Thyroid gland (tissue), 4 donors: ENCODE measurements around the gene PANX2. TPM values are rescaled to one million over a fixed set of nuclear protein-coding genes. Genes with fewer than 3 reads are reported as not detected.

Experiments used
- DNase-seq, 2 donors: peaks; one replicate each; pipeline ENCODE4 v3.0.0-alpha.2; 2019
- H3K27ac ChIP-seq, 3 donors: fragments of 200-600 bp; sonication (generic); 1 replicate in 2 of 3; 2 replicates in 1 of 3; pipeline ENCODE4 v1.5.1; 2016 to 2019; ENCODE audit warnings: mild to moderate bottlenecking in 1 of 3, moderate library complexity in 1 of 3
- H3K27me3 ChIP-seq: fragments of 200-600 bp; sonication (generic); one replicate; pipeline ENCODE4 v1.5.1; 2019
- H3K36me3 ChIP-seq, 2 donors: fragments of 200-600 bp; sonication (generic); one replicate each; pipeline ENCODE4 v1.5.1; 2016 to 2019
- H3K4me1 ChIP-seq, 2 donors: fragments of 200-600 bp; sonication (generic); one replicate each; pipeline ENCODE4 v1.5.1; 2017 to 2019
- H3K4me3 ChIP-seq, 3 donors: fragments of 200-600 bp; sonication (generic); replicated peaks in 1 of 3; 1 replicate in 2 of 3; 2 replicates in 1 of 3; pipeline ENCODE4 v1.5.1; 2016; ENCODE audit warnings: mild to moderate bottlenecking in 1 of 3
- H3K9me3 ChIP-seq: fragments of 200-600 bp; sonication (generic); one replicate; pipeline ENCODE4 v1.5.1; 2017
- CTCF ChIP-seq, 6 experiments: fragments of 200-600 bp in 3 of 6; fragments of 450-650 bp in 3 of 6; sonication (generic) in 3 of 6; IDR thresholded peaks; one replicate each; pipeline ENCODE4 v1.5.1; 2016 to 2019; ENCODE audit warnings: antibody characterized with exemption in 6 of 6, mild to moderate bottlenecking in 2 of 6, inconsistent platforms in 1 of 6, moderate library complexity in 1 of 6
- POLR2A ChIP-seq, 2 donors: fragments of 450-650 bp; IDR thresholded peaks; one replicate each; pipeline ENCODE4 v1.6.1; 2017; ENCODE audit warnings: antibody characterized with exemption in 2 of 2, mild to moderate bottlenecking in 2 of 2, moderate library complexity in 1 of 2
- WGBS, 2 donors: methylation state at CpG; one replicate each; pipeline ENCODE4 v1.1.5; 2017; 5-methylcytosine and 5-hydroxymethylcytosine counted together
- intact Hi-C: fragments of 100-400 bp; cut with DNase I; formaldehyde crosslinking; loops from one replicate; pipeline ENCODE4 v1.15.1; 2023
- total RNA-seq, 4 donors: library from RNA; depleted of rRNA; stranded (reverse); fragments of >200 nt; gene quantifications; one replicate each; pipeline ENCODE4 v1.2.3, GENCODE V29; 2016

PANX2 gene
- total RNA-seq, 4 donors from 2014 or later = 9.0 to 12.1 (median 10.9) TPM

GRCh38 chr22:50207383-50208140, 37.0 kb downstream of the PANX2 start:
- 79% methylated on average over 15 of the region's 23 CpGs for WGBS, 2 donors
- H3K4me1 ChIP-seq = peaks cover 2% of the 10 kb centered on the region in 2 donors
- intact Hi-C loops = no loop called here
- TF ChIP-seq CTCF (IDR thresholded peaks at IDR 0.05) (no peak), POLR2A (IDR thresholded peaks at IDR 0.05) (no peak)
- H3K36me3 ChIP-seq = peaks cover 25 to 29% of the 10 kb centered on the region in 2 donors
- no peaks in the 10 kb centered on the region for H3K9me3 ChIP-seq
- H3K27ac ChIP-seq = no peak overlapping the region
- H3K27me3 ChIP-seq = no peaks in the 10 kb centered on the region
- no peak overlapping the region for H3K4me3 ChIP-seq
- DNase-seq = no peak

- intact Hi-C loops = no loop called here
- peaks cover 24 to 30% of the 10 kb centered on the region in 2 donors for H3K36me3 ChIP-seq
- no peak overlapping the region for H3K4me3 ChIP-seq
- TF ChIP-seq POLR2A (IDR thresholded peaks at IDR 0.05) = no peak
- TF ChIP-seq CTCF (IDR thresholded peaks at IDR 0.05) = no peak
- H3K27ac ChIP-seq = no peak overlapping the region
- no peak for DNase-seq
- no peaks in the 10 kb centered on the region for H3K9me3 ChIP-seq
- no peaks in the 10 kb centered on the region for H3K4me1 ChIP-seq
- no peaks in the 10 kb centered on the region for H3K27me3 ChIP-seq
- 89 to 90% methylated on average over 19 to 22 of the region's 22 CpGs for WGBS, 2 donors
Measured at GRCh38 chr22:50208430-50208938, 38.0 kb downstream of the PANX2 start.

GRCh38 chr22:50208939-50209892, 38.7 kb downstream of the PANX2 start:
- 73 to 93% methylated on average over 3 to 14 of the region's 31 CpGs for WGBS, 2 donors
- H3K4me1 ChIP-seq = no peaks in the 10 kb centered on the region
- H3K27me3 ChIP-seq = no peaks in the 10 kb centered on the region
- peaks cover 24 to 30% of the 10 kb centered on the region in 2 donors for H3K36me3 ChIP-seq
- DNase-seq = no peak
- intact Hi-C loops = no loop called here
- H3K4me3 ChIP-seq = no peak overlapping the region
- H3K27ac ChIP-seq = no peak overlapping the region
- TF ChIP-seq POLR2A (IDR thresholded peaks at IDR 0.05) (no peak), CTCF (IDR thresholded peaks at IDR 0.05) (no peak)
- H3K9me3 ChIP-seq = no peaks in the 10 kb centered on the region

DNA sequence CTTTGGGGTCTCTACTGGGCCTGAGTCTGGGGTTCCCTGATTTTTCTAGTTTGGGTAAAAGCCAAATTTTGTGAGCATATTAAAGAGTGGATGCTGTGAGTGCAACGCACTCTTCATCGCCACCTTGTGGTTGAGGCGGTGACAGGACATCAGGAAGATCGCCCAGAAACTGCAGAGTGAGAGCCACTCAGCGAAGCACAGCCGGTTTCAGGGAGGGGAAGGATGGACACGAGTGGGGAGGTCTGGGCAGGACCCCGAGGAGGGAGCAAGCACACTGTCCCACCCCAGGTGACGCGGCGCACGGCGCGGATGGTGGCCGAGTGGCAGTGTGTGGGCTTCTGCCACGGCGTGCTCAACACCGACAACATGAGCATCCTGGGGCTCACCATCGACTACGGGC, 39.4 kb downstream of the PANX2 start:
- Histone ChIP-seq H3K9me3 (no peaks in the 10 kb centered on the region), H3K27me3 (no peaks in the 10 kb centered on the region), H3K27ac (no peak overlapping the region), H3K4me1 (no peaks in the 10 kb centered on the region), H3K36me3 (peaks cover 24 to 30% of the 10 kb centered on the region in 2 donors), H3K4me3 (no peak overlapping the region)
- intact Hi-C loops = loop anchor here (2.0 to 10.0 kb wide), 2 partner anchors 61 to 285 kb away; no protein-coding TSS in a partner anchor
- TF ChIP-seq CTCF (IDR thresholded peaks at IDR 0.05) (peak; percentile 72 to 87 (median 79)), POLR2A (IDR thresholded peaks at IDR 0.05) (no peak)
- DNase-seq = peak; percentile 69 to 74
- WGBS, 2 donors = 53 to 64% methylated on average over 15 to 20 of the region's 20 CpGs
